GM21825 (cell line): ENCODE measurements around the gene HS6ST3.

ENCODE experiments used
- ATAC-seq: cut with Tn5 transposase; IDR thresholded peaks from one replicate; pipeline ENCODE4 v1.9.1; 2021; ENCODE audit warnings: mild to moderate bottlenecking, moderate library complexity; ENCODE audit not compliant: unreplicated experiment

HS6ST3 gene

DNA sequence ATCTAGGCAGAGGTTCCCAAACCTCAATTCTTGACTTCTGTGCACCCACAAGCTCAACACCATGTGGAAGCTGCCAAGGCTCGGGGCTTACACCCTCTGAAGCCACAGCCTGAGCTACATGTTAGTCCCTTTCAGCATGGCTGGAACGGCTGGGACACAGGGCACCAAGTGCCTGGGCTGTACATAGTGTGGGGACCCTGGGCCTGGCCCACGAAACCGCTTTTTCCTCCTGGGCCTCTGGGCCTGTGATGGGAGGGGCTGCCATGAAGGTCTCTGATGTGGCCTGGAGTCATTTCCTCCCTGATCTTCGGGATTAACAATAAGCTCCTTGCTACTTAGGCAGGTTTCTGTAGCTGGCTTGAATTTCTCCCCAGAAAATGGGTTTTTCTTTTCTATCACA, 108.1 kb downstream of the HS6ST3 start:
- no peak for ATAC-seq

DNA sequence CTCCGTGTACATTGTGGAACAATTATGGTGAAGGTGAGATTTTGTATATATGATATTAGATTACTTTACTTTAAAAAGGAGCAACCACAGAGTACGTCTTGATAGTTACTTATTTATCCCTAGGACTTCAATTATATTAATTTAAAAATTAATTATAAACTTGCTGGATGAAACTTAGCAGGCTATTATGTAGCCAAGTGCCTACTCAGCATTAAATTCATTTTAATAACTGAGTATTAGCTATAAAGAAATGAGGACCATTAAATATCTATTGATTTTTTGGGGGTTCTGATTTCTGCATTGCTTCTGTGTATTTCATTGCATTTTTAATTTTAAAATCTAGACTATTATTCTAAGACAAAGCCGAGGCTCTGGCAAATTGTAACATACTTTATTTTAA, 109.4 kb downstream of the HS6ST3 start:
- ATAC-seq, result no peak

DNA sequence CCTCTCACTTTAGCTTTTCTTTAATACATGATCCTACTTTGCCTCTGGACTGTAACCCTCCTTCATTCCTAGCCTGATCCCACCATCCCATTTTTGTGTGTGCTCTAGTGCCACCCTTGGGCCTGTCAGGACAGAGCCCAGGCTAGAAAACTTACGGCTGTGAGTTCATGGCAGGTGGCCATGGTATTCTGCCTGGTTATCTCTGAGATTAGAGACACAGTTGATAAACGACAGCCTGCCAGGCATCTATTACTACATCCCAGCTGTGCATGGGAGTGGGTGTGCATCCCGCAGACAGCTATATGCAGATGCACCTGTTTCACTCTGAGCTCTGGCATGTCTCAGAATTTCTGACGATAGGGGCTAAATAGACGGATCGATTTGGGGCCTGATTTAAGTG, 110.9 kb downstream of the HS6ST3 start:
- no peak for ATAC-seq

DNA sequence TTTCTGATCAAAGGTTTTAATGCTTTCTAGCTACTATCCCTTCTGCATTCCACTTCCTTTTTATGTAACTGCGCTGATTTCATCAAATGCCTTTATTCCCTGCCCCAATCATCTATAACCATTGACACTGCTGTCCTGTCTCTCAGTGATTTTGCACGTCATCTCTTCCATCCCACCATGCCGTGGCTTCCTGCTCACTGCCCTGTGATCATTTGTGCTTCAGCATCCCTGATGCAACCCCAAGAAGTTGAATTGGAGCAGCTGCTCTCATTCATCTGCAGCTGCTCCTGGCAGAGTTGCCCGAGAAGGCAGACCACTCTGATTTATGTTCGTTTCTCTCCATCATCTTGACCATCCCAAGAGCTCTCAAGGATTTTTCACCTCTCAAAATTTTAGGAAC, 112.4 kb downstream of the HS6ST3 start:
- no peak for ATAC-seq

DNA sequence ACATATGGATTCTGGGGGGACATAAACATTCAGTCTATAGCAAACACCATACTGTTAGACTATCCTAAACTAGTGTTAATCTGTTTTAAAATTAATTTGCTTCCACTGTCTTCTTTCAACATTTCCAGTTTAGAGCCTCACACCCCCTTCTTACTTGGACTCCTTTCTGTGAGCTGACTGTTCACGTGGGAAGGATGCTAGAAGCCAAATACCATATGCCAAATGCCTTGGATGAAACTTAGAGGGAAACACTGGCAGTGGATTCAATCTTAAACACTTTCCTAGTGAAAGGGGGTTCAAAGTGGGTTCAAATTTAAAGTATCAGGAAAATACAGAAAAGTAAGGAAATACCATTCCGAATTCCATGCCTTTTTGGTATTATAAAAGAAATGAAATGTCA, 113.6 kb downstream of the HS6ST3 start:
- ATAC-seq, result no peak

DNA sequence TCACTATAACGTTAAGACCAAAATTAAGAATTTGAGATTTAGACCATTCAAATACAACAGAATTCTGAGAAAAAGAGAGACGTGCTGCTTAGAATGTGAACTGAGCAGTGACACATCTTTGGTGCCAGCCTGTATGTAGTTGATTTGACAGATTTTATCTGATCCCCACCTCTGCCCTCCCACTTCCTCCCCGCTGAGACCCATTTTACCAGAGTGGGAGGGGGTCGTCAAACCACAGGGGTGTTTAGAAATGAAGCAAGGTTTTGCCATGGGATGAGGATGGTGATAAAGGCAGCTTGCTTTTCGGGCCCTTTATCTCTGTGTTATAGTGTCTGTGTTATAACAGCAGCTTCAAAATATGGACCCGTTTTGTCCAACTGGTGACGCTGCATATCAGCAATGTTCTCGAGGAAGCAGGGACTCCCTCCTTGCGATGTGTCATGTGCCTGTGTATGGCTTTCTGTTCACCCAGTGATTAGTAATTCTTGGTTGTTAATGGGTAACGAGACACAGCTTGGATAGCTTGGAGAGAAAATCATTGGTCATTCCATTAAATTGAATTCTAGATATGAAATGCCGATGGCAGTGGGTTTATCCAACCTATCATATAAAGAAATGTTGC, 125.0 kb downstream of the HS6ST3 start:
- no peak for ATAC-seq

DNA sequence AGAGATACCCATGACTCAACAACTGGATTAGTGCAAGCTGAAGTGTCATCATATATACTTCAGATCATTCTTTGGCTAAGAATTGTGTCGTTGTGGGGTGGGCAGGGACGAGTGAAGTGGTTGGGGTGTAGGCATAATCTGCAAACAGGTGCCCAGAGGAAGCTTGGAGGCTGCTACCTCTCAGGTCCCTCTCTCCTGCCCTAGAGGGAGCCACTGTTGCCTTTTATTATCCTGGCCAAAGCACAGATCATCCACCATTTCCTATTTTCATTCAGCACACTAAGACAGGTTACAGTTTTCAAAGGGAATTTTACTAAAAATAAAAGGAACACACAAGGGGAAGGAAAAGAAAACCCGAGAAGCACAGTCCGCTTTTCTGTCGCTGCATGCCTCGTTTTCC, 126.6 kb downstream of the HS6ST3 start:
- ATAC-seq, result no peak

DNA sequence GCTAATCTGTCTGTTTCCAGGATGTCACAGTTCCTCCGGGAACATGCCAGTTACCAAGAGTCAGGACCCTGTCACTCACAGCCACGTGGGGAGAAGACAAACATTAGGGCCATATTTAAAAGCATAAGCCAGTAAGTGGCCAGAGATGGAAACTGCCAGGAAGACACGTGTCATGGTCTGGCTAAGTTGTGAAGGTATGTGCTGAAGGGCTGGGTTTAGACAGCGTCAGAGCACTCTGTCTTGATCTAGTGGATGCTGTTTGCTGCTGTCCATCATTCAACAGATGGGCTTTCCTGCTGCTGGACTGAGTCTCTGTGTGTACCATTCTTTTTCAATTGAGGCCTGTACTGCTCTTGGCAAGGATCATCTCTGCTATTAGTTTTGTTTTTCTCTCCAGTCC, 128.6 kb downstream of the HS6ST3 start:
- ATAC-seq, result no peak

DNA sequence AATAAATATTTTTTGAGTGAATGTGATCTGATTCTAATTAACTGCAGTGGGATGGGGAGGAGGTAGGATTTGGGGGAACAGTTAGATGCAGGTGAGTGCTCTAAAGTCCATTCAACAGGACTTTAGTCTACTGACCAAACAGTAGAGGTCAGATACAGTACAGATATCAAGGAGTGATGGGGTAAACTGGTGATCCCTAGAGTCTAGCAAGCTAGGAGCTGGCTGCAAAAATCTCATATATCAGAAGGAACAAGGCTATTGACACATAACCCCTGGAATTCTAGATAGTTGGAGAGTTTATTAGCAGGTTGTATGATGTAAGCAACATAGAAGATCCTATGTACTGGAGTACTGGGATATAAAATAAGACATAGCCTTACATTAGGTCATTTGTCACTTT, 131.6 kb downstream of the HS6ST3 start:
- ATAC-seq, result no peak

DNA sequence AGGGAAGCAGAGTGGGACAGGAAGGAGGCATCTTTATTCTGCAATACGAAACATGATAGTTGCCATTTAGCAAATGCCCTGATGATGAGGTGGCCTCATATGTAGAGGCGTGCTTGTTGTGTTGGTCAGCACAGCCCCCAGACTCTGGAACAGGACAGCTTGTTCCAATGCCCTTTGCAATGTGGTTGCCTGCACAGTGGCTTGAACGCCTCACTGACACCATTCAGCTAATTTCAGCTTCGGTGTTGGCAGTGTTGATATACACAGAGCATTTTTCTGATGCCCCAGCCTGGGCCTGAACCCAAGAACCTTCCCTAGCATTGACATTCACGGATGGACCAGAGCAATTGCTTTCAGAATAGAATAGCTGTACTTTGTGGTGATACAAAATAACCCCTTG, 133.3 kb downstream of the HS6ST3 start:
- ATAC-seq, result no peak

DNA sequence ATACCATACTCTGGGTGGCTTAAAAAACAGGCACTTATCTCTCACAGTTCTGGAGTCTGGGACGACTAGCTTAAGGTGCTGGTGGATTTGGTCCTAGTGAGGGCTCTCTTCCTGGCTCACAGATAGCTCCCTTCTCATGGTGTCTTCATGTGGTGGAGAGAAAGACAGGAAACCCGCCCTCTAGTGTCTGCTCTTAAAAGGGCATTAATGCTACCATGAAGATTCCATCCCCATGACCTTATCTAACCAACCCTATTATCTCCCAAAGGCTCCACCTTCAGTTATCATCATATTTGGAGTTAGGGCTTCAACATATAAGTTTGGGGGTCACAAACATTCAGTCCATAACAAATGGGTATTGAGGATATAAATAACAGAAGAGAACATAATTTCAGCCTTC, 139.4 kb downstream of the HS6ST3 start:
- no peak for ATAC-seq

DNA sequence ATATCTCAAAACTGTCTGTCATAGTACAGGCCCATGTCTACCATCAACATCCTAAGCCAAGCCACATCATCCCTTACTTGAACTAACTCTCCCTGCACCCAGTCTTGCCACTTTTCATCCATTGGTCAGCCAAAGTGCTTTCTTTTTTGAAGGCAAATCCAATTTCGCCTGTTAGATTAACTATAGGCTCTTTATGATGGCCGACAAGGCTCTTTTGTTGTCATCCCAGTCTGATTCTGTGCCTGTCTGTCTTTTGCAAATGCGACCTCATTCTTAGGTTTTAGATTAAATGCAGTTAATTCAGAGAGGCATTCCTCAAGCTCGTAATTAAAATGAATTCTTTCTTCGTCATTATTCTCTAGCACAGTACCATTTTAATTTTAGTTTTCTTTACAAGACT, 148.3 kb downstream of the HS6ST3 start:
- ATAC-seq, result no peak

DNA sequence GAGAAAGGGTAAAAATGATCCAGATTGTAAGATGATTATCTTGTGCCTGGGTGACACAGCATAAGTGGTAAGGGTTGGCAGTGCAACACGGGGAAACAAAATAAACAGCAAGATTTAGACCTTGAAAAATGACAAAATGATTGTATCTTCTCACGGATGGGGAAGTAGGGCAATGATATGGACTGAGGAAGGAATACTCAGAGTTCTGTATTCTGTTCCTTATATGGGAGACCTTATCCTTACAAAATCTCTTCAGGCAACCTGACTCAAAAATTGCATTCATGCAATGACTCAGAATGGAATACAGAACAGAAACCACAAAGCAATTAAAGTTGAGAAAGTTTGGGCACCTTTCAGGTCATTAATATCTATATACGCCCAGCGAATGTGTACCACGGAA, 149.0 kb downstream of the HS6ST3 start:
- ATAC-seq, result no peak

DNA sequence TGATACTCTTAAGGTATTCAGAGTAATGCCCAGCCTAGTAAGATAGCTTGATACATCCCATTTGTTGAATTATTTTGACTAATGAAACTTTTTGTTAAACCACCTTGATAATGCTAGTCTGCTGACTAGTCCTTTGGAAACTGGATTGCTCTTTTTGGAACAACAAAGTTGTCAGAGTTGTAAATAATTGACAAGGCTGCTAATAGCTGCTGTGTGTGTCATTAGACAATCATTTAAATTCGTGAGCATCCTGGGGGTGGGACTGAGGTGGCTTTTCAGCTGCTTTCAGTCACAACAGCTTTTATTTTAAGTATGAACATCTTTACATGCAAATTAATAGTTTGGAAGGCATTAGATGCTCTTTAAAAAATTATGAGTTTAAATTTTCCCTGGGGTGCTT, 153.5 kb downstream of the HS6ST3 start:
- no peak for ATAC-seq

DNA sequence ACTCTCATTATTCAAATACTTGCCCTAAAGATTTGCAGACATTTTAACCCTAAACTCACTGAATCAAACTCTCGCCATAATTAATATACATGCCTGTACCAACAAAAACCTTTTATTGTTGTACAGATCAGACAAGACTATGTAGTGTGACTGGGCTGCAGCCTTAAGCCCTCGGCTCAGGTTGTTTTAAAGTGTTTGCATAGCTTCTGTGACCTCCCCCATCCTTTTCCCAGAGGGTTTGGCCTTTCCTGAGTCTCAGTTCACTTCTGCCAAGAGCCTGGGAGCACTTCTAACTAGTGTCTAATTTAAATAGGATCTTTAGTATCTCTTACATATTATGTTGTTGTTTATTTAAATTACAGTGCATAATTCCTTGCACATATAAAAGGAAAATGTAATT, 158.2 kb downstream of the HS6ST3 start:
- no peak for ATAC-seq

DNA sequence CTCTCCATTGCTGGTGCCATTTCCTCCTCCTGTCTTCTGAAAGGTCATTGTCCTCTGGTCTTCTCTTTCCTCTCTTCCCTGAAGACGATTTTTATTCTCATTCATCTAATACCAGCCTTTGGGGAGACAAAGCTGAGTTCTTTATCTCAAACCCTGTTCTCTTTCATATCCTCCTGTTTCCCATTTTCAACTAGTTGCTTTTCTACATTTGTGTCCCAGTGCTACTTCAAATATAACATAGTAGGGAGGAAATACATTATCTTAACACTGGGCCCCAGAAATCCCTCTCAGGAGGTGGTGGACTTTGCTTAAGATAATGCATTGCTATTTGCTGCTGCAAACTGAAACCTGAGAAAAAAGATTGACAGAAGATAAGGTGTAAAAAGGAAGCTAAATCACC, 159.1 kb downstream of the HS6ST3 start:
- ATAC-seq, result no peak

DNA sequence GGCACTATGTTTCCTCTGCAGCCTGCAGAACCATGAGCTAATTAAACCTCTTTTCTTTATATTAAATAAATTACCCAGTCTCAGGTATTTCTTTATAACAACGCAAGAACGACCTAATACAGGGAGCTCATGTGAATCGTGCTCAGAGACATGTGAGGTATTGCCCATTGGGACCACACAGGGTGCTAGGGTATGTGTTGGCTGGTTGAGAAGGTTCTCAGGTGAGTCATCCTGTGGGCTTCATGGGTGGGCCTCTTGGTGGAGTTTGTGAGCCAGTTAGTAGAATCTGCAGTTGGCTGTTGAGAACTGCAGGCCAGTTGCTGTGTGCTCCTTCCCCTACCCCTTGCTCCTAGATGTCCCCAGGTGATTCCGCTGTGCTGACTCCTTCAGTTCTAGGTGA, 163.0 kb downstream of the HS6ST3 start:
- no peak for ATAC-seq

DNA sequence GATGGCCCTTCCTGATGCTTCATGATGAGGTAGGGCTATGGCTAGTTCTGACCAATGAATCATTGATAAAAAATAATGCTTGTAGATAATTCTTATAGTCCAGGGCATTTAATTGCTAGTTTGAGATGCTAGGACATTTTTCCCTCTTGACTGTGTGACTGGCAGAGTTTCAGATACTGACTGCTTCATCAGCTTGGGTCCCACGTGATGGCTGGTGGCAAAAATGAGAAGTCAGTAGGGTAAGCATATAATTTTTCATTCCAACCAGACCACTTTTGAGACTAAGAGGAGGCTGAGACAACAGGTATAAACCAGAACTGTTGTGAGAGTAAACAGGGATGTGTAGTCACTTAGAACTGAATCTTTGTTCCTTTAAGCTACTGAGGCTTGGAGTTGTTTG, 183.3 kb downstream of the HS6ST3 start:
- no peak for ATAC-seq

DNA sequence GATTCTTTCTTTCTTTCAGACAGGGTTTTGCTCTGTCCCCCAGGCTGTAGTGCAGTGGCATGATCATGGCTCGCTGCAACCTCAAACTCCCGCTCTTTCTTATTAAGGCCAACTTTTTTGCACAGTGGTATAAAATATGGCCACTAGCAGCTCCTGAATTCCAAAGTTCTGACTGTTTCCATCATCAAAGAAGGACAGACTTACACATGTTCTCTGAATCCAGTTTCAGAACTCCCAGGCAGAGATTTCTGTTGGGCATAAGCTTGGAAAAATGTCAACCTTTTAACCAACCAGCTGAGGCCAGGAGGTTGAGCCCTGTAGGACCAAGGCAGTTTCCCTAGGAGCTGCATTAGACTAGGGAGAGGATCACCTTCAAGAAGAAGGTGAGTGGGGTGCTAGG, 184.1 kb downstream of the HS6ST3 start:
- no peak for ATAC-seq

DNA sequence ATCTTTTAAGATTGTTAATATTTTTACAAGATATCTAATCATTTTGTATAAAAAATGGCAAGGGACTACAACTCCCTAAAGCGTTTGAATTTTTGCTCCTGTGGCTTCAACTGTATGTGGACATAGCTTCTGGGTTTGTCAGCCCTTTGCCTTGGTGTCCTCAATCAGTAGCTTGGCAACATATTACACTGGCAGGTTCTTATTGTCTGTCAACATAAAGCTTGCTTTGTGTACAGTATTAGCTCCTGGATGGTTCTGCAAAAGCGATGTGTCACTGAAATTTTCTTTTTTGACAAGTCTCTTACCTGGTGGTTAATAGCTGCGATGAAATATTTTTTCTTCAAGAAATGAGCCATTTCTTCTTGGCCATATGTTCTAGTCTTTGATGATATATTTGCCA, 190.0 kb downstream of the HS6ST3 start:
- ATAC-seq, result no peak

DNA sequence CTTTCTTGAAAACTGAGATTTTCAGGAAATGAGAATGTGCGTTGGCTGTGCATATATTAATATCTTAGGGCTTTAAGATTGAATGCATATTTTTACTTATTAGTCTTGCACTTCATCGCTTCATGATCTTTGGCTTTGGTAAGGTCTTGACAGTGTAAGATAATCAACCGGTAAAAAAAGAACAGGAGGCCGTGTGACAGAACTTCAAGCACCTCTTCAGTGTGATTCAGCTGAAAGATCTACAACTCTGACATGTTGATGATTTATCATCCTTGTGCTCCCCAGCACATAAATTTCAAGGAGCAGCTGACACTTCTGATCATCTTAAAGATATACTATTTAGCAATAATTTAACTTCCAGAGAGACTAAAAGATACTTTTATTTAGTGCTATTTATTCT, 195.1 kb downstream of the HS6ST3 start:
- ATAC-seq, result no peak

DNA sequence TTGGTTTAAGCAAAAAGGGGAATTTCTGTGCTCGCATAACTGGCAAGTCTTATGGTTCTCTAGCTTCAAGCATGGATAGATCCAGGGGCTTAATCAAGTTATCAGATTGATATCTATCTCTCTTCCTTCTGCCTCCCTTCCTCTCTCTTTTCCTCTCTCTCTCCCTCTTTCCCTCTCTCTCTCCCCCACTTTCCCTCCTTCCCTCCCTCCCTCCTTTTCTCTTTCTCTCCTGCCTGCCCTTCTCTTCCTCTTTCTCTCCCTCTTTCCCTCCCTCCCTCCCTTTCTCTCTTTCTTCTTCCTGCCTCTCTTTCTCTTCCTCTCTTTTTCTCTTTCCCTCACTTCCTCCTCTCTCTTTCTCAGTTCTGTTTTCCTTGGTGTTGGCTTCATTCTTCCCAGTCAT, 195.8 kb downstream of the HS6ST3 start:
- ATAC-seq, result no peak
